Measurements from ENCODE around the gene HPCAL4. TPM values are rescaled to one million over a fixed set of nuclear protein-coding genes. Genes with fewer than 3 reads are reported as not detected.

The HPCAL4 gene
- total RNA-seq, result 1 to 10 TPM; 2.0 TPM

GRCh38 chr1:39691383-39692151, at the start of gene HPCAL4:
Gene HPCAL4 (minus strand): TSS chr1:39691433. CDS start chr1:39684603, 6,830 bp downstream.
- Mint-ChIP-seq H3K4me3 (peak within 1 kb of the TSS; percentile 78), H3K27ac (peak within 1 kb of the TSS; percentile 61)

GRCh38 chr1:39738622-39739366, 47.6 kb upstream of the HPCAL4 start, which contains the start of gene PPIE:
Gene PPIE (plus strand): TSS chr1:39738882. CDS start chr1:39738901, 19 bp downstream.
- ChIA-PET CTCF (interaction anchor here (0.5 to 1.7 kb wide), 7 partner anchors 11 to 793 kb away, joined by 3 to 4 read pairs (median 3); no protein-coding TSS in a partner anchor), POLR2A (interaction anchor here (0.6 kb wide), 1 partner anchor 12 kb away, joined by 4 read pairs; no protein-coding TSS in a partner anchor)
- peaks cover 34% of the 10 kb centered on the region for H3K36me3 Mint-ChIP-seq (ENCODE audit: low read depth)
- peaks cover 5% of the 10 kb centered on the region for H3K9me3 Mint-ChIP-seq
- H3K4me3 Mint-ChIP-seq, result peak within 1 kb of the TSS; percentile 92
- peak; percentile 96 for DNase-seq
- H3K27ac Mint-ChIP-seq, result peak within 1 kb of the TSS; percentile 95
- peaks cover 11% of the 10 kb centered on the region for H3K27me3 Mint-ChIP-seq
- peaks cover 45% of the 10 kb centered on the region for H3K4me1 Mint-ChIP-seq

More at GRCh38 chr1:39691383-39692151, at the start of gene HPCAL4:
- peak; percentile 91 for DNase-seq
- POLR2A ChIA-PET, result interaction anchor here (0.9 to 1.1 kb wide), 2 partner anchors 25 to 85 kb away, joined by 4 read pairs; no protein-coding TSS in a partner anchor
- Mint-ChIP-seq H3K9me3 (no peaks in the 10 kb centered on the region), H3K27me3 (peaks cover 65% of the 10 kb centered on the region), H3K36me3 (ENCODE audit: low read depth) (no peaks in the 10 kb centered on the region), H3K4me1 (peaks cover 30% of the 10 kb centered on the region)
- CTCF ChIA-PET, result interaction anchor here (1.0 to 1.9 kb wide), 4 partner anchors 10 to 33 kb away, joined by 3 to 5 read pairs (median 4); no protein-coding TSS in a partner anchor

GRCh38 chr1:39737546-39738169, 46.4 kb upstream of the HPCAL4 start:
- ChIA-PET CTCF (interaction anchor here (0.9 to 2.4 kb wide), 4 partner anchors 12 to 795 kb away, joined by 3 to 9 read pairs (median 4); no protein-coding TSS in a partner anchor), POLR2A (interaction anchor here (0.6 kb wide), 1 partner anchor 11 kb away, joined by 4 read pairs; no protein-coding TSS in a partner anchor)
- Mint-ChIP-seq H3K4me1 (peaks cover 45% of the 10 kb centered on the region), H3K27ac (no peak overlapping the region), H3K9me3 (peaks cover 5% of the 10 kb centered on the region), H3K27me3 (peaks cover 16% of the 10 kb centered on the region), H3K4me3 (no peak overlapping the region), H3K36me3 (ENCODE audit: low read depth) (peaks cover 23% of the 10 kb centered on the region)
- no peak for DNase-seq

- POLR2A ChIA-PET, result interaction anchor here (0.6 kb wide), 1 partner anchor 343 kb away, joined by 3 read pairs; no protein-coding TSS in a partner anchor
- Mint-ChIP-seq H3K36me3 (ENCODE audit: low read depth) (peaks cover 9% of the 10 kb centered on the region), H3K4me1 (peaks cover 37% of the 10 kb centered on the region)
Observed at GRCh38 chr1:39735731-39736130, 44.5 kb upstream of the HPCAL4 start.

GRCh38 chr1:39733161-39733560, 41.9 kb upstream of the HPCAL4 start:
- peaks cover 48% of the 10 kb centered on the region for H3K27me3 Mint-ChIP-seq
- CTCF ChIA-PET, result interaction anchor here (1.1 kb wide), 1 partner anchor 13 kb away, joined by 3 read pairs; no protein-coding TSS in a partner anchor
- no peak overlapping the region for H3K27ac Mint-ChIP-seq

More at GRCh38 chr1:39735731-39736130, 44.5 kb upstream of the HPCAL4 start:
- Mint-ChIP-seq H3K27ac (no peak overlapping the region), H3K9me3 (peaks cover 5% of the 10 kb centered on the region), H3K4me3 (no peak overlapping the region), H3K27me3 (peaks cover 26% of the 10 kb centered on the region)
- CTCF ChIA-PET, result interaction anchor here (1.3 to 2.4 kb wide), 2 partner anchors 12 to 63 kb away, joined by 3 to 9 read pairs; no protein-coding TSS in a partner anchor
- no peak for DNase-seq

GRCh38 chr1:39732730-39733129, 41.5 kb upstream of the HPCAL4 start:
- Mint-ChIP-seq H3K27me3 (peaks cover 53% of the 10 kb centered on the region), H3K36me3 (ENCODE audit: low read depth) (no peaks in the 10 kb centered on the region), H3K4me1 (peaks cover 20% of the 10 kb centered on the region), H3K9me3 (peaks cover 5% of the 10 kb centered on the region), H3K27ac (no peak overlapping the region), H3K4me3 (no peak overlapping the region)
- ChIA-PET POLR2A (no interaction called here), CTCF (interaction anchor here (1.1 to 1.8 kb wide), 2 partner anchors 11 to 12 kb away, joined by 3 to 6 read pairs; no protein-coding TSS in a partner anchor)
- no peak for DNase-seq

More at GRCh38 chr1:39733161-39733560, 41.9 kb upstream of the HPCAL4 start:
- no peak for DNase-seq
- Mint-ChIP-seq H3K4me3 (no peak overlapping the region), H3K9me3 (peaks cover 5% of the 10 kb centered on the region), H3K36me3 (ENCODE audit: low read depth) (no peaks in the 10 kb centered on the region), H3K4me1 (peaks cover 20% of the 10 kb centered on the region)
- POLR2A ChIA-PET, result no interaction called here

GRCh38 chr1:39729842-39730241, 38.6 kb upstream of the HPCAL4 start:
- POLR2A ChIA-PET, result no interaction called here
- Mint-ChIP-seq H3K36me3 (ENCODE audit: low read depth) (no peaks in the 10 kb centered on the region), H3K9me3 (no peaks in the 10 kb centered on the region)

GRCh38 chr1:39729030-39729429, 37.8 kb upstream of the HPCAL4 start:
- no peak for DNase-seq
- H3K4me1 Mint-ChIP-seq, result peaks cover 18% of the 10 kb centered on the region
- ChIA-PET POLR2A (no interaction called here), CTCF (interaction anchor here (1.1 kb wide), 1 partner anchor 71 kb away, joined by 3 read pairs; no protein-coding TSS in a partner anchor)
- no peaks in the 10 kb centered on the region for H3K36me3 Mint-ChIP-seq (ENCODE audit: low read depth)
- no peaks in the 10 kb centered on the region for H3K9me3 Mint-ChIP-seq
- peaks cover 77% of the 10 kb centered on the region for H3K27me3 Mint-ChIP-seq
- no peak overlapping the region for H3K4me3 Mint-ChIP-seq
- H3K27ac Mint-ChIP-seq, result no peak overlapping the region

More at GRCh38 chr1:39729842-39730241, 38.6 kb upstream of the HPCAL4 start:
- DNase-seq, result no peak
- Mint-ChIP-seq H3K4me1 (peaks cover 18% of the 10 kb centered on the region), H3K27me3 (peaks cover 74% of the 10 kb centered on the region), H3K4me3 (no peak overlapping the region), H3K27ac (no peak overlapping the region)
- CTCF ChIA-PET, result interaction anchor here (1.1 kb wide), 1 partner anchor 72 kb away, joined by 3 read pairs; no protein-coding TSS in a partner anchor

GRCh38 chr1:39727932-39728317, 36.7 kb upstream of the HPCAL4 start:
- Mint-ChIP-seq H3K36me3 (ENCODE audit: low read depth) (no peaks in the 10 kb centered on the region), H3K4me3 (no peak overlapping the region), H3K4me1 (peaks cover 18% of the 10 kb centered on the region), H3K27me3 (peaks cover 75% of the 10 kb centered on the region), H3K9me3 (no peaks in the 10 kb centered on the region), H3K27ac (no peak overlapping the region)
- no peak for DNase-seq
- POLR2A ChIA-PET, result no interaction called here
- CTCF ChIA-PET, result no interaction called here

- peaks cover 75% of the 10 kb centered on the region for H3K27me3 Mint-ChIP-seq
- DNase-seq, result no peak
- POLR2A ChIA-PET, result interaction anchor here (0.7 kb wide), 1 partner anchor 11 kb away, joined by 4 read pairs; no protein-coding TSS in a partner anchor
- CTCF ChIA-PET, result interaction anchor here (0.8 kb wide), 1 partner anchor 17 kb away, joined by 5 read pairs; no protein-coding TSS in a partner anchor
- no peak overlapping the region for H3K27ac Mint-ChIP-seq
- peaks cover 18% of the 10 kb centered on the region for H3K4me1 Mint-ChIP-seq
- H3K36me3 Mint-ChIP-seq (ENCODE audit: low read depth), result no peaks in the 10 kb centered on the region
- H3K9me3 Mint-ChIP-seq, result no peaks in the 10 kb centered on the region
- no peak overlapping the region for H3K4me3 Mint-ChIP-seq
Observed at GRCh38 chr1:39727221-39727931, 36.1 kb upstream of the HPCAL4 start.

GRCh38 chr1:39726600-39726999, 35.4 kb upstream of the HPCAL4 start:
- no peak for DNase-seq
- POLR2A ChIA-PET, result interaction anchor here (0.7 kb wide), 1 partner anchor 12 kb away, joined by 4 read pairs; no protein-coding TSS in a partner anchor
- Mint-ChIP-seq H3K27me3 (peaks cover 81% of the 10 kb centered on the region), H3K9me3 (no peaks in the 10 kb centered on the region), H3K4me1 (peaks cover 18% of the 10 kb centered on the region), H3K4me3 (no peak overlapping the region), H3K36me3 (ENCODE audit: low read depth) (no peaks in the 10 kb centered on the region), H3K27ac (no peak overlapping the region)
- CTCF ChIA-PET, result interaction anchor here (0.8 kb wide), 1 partner anchor 16 kb away, joined by 5 read pairs; no protein-coding TSS in a partner anchor

Measured in activated CD4-positive, alpha-beta T cell treated with anti-CD3 and anti-CD28 coated beads, Interleukin-2, amount 10 ng/mL, durations not matched to agents 7 days and 5 days (primary cell).